ENCODE measurements around the gene SBF1.

SBF1 gene

GRCh38 chr22:50396751-50397370 lies 78.0 kb downstream of the SBF1 start:
- DNase-seq = peak in 1 of 3 donors; percentile 34
